HG03045 (cell line): ENCODE data around the gene PIK3CA.
"Not testable (repeated sequence)": the region's sequence is repeated elsewhere in the genome, so short reads cannot be mapped to it uniquely, and the experiment has no call there.

ENCODE experiments used
- ATAC-seq: cut with Tn5 transposase; IDR thresholded peaks from one replicate; pipeline ENCODE4 v1.9.1; 2021; ENCODE audit warnings: mild to moderate bottlenecking, moderate library complexity; ENCODE audit not compliant: unreplicated experiment

PIK3CA gene

DNA sequence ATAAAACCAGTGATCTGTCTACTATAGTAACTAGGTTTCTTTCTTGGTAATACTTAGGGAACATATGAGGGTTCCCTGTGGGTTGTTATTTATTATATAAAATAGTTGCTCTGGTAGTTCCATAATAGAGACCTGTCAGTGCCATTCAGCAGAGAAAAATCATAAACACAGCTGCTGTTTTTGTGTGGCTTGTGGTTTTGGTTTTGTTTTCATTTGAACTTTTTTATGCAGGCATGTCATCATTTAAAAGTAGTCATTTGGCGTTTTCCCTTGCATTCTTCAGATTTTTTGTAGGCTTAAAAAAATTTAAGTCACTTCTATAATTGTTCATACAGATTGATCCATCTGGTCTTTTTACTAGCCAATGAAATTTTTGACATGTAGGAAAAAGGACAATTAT is 47.9 kb downstream of the PIK3CA start:
- peak; percentile 92 for ATAC-seq

DNA sequence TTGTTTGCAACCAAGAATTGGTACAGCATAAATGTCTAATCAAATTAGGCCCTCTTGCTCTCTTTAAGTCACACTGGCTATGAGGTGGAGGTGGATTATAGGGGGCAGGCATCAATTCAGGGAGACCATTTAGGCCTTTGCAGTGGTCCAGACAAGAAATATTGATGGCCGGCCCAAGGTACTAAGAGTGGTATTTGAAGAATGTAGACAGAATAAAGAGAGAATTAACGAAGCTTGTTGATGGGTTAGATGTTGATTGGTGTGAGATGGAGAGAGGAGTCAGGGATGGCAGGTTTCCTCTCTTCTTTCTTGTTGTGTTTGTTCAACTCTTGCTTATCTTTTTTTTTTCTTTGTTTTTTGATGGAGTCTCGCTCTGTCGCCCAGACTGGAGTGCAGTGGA is 48.5 kb downstream of the PIK3CA start:
- ATAC-seq, result no peak

DNA sequence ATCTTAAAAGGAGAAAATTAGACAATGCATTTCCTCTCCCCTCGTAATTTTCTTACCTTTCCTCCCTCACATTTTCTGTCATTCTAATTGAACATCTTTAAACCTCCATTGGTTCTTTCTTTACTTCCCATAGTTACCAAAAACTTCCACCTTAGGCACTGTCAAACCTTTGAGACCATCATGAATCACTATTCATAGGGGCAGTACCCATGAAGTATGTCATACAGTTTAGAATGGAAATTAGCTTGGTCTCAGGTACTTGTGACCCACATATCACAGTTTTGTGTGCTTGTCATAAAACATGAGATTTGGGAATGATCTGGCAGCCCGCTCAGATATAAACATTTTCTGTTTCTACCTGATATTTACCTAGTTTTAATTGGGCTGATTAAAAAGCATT is 52.6 kb downstream of the PIK3CA start:
- ATAC-seq, result no peak

DNA sequence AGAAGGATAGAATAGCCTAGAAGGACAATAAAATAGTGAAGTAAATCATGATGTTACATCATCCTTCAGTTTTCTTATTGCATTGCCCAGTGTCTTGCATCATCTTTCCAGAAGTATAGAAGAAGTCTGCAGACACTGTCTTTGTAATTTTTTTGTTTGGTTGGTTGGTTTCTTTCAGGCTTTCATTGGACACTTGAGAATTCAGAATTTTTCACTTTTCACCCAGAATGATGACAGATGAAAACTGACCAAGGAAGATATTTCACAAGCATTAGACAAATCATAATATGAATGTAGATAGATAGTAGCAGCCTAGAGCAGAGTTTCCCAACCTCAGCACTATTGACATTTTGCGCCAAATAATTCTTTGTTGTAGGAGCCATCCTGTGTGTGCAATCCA is 67.4 kb downstream of the PIK3CA start:
- ATAC-seq, result not testable (repeated sequence)

DNA sequence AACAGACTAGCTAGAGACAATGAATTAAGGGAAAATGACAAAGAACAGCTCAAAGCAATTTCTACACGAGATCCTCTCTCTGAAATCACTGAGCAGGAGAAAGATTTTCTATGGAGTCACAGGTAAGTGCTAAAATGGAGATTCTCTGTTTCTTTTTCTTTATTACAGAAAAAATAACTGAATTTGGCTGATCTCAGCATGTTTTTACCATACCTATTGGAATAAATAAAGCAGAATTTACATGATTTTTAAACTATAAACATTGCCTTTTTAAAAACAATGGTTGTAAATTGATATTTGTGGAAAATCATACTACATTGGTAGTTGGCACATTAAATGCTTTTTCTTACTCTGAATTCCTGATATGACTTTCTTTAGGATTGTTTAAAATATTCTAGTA is 70.1 kb downstream of the PIK3CA start:
- not testable (repeated sequence) for ATAC-seq

DNA sequence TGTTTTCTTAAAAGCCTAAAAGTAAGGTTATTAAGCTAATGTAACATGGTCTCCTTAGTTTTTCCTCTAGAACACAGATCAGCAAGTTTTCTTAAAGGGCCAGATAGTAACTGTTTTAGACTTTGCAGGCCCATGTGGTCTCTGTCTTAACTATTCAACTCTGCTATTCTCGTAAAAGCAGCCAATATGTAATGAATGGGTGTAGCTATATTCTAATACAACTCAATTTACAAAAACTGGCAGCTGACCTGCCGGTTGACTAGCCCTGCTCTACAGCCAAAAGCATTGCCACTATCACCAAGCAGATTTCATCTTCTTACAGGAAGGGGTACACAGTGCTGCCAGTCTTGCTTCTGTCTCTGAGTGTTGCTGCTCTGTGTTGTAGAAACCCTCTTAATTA is 75.4 kb downstream of the PIK3CA start:
- no peak for ATAC-seq

DNA sequence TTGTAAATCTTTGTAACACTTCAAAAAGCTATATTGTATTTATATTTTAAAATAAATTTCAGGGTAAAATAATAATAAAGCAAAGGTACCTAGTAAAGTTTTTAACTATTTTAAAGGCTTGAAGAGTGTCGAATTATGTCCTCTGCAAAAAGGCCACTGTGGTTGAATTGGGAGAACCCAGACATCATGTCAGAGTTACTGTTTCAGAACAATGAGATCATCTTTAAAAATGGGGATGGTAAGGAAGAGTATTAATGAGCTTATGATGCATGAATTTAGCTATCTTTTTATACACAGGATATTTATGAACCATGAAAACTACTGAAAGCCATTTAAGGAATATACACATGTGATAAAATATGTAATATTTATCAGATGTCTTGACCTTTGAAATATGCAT is 76.4 kb downstream of the PIK3CA start:
- no peak for ATAC-seq

DNA sequence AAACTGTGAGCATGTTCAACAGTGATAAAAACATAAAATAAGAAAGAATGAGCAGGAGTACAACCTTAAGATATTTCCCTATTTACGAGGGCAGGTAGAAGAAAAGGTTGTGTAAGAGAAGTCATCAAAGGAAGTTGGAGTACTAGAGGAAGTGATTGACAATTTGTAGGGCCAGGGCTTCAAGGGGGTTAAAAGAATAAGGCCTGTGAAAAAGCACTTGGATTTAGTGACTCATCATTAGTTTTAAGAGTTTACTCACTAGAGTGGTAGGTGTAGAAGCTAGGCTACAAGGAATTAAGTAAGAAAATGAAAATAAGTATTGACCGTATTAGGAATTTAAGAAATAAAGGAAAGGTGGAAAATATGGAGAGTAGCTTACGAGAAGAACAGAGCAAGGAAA is 79.2 kb downstream of the PIK3CA start:
- no peak for ATAC-seq

DNA sequence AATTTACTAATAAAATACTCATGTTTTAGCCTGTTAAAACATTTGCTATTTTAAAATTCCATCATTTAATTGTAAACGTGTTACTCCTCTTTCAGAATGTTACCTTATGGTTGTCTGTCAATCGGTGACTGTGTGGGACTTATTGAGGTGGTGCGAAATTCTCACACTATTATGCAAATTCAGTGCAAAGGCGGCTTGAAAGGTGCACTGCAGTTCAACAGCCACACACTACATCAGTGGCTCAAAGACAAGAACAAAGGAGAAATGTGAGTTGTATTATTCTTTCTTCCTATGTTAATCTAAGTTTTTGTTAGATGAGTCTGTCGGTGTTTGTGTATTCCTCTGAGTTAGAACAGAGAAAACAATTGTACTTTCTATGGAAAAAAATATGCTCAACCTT is 81.0 kb downstream of the PIK3CA start:
- ATAC-seq, result no peak

DNA sequence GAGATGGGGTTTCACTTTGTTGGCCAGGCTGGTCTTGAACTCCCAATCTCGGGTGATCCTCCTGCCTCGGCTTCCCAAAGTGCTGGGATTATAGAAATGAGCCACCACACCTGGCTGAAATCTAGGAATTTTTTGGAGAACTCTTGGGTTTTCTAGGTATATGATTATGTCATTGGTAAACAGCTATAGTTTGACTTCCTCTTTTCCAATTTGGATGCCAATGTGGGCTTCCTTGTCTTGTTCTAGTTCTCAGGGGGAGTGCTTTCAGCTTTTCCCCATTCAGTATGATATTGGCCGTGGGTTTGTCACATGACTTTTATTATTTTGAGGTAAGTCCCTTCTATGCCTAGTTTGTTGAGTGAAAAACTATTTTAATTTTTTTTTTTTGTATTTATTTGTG is 84.9 kb downstream of the PIK3CA start:
- no peak for ATAC-seq

DNA sequence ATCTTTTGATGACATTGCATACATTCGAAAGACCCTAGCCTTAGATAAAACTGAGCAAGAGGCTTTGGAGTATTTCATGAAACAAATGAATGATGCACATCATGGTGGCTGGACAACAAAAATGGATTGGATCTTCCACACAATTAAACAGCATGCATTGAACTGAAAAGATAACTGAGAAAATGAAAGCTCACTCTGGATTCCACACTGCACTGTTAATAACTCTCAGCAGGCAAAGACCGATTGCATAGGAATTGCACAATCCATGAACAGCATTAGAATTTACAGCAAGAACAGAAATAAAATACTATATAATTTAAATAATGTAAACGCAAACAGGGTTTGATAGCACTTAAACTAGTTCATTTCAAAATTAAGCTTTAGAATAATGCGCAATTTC is 86.0 kb downstream of the PIK3CA start:
- ATAC-seq, result no peak

DNA sequence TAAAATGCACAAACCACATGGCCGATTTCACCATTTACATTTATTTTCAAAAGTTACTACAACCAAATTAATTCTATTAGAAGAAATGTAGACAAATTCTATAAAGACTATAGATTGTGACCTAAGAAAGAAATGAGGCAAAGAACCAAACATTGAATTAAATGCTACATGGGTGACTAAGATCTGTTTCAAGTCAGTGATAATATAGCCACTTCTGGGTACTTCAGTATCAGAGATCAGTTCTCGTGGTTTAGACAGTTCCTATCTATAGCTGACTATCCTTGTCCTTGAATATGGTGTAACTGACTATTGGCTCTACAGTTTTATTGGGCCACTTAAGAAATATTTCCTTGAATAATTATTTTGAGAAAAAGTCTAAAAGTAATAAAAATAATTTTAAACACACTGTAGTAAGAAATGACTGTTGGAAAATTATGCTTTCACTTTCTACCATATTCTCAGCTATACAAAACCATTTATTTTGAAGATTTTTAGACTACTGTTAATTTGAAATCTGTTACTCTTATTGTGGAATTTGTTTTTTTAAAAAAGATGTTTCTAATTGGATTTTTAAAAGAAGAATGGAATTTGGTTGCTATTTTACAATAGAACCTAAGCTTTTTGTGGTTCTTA is 88.6 kb downstream of the PIK3CA start:
- ATAC-seq, result peak; percentile 70

DNA sequence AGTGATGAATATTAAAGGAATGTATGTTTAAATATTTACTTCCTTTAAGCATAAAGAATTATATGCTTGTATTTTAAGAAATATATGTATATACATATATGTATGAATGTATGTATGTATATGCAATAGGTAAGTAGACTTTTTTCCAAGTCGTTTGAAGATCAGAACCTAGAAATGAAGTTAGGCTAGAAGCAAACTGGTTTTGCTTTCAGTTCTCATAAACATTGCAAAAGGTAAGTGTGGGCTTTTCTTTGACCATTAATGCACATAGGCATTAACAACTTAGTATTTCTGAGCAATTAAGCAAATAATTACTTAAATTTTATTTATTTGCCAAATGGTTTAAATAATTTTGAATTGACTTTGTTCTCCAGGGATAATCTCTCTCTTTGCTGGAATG is 92.1 kb downstream of the PIK3CA start:
- not testable (repeated sequence) for ATAC-seq

DNA sequence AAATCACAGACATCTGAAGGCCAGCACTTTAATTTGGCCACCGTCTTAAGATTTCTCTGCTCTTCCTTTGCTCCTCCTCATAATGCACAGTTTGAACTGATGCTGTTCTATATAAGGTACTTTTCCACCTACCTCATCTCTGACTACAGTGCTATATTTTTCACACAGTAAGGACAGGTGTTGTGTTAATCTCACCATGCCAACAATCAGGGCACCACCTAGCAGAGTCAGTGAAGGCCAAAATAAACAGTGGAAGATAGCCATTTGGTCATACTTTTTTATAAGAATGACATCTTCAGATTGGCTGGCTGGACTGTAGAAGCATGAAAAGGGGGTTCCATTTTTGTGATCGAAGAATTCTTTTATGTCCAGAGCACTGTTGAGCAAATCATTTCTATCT is 94.7 kb downstream of the PIK3CA start:
- ATAC-seq, result not testable (repeated sequence)

DNA sequence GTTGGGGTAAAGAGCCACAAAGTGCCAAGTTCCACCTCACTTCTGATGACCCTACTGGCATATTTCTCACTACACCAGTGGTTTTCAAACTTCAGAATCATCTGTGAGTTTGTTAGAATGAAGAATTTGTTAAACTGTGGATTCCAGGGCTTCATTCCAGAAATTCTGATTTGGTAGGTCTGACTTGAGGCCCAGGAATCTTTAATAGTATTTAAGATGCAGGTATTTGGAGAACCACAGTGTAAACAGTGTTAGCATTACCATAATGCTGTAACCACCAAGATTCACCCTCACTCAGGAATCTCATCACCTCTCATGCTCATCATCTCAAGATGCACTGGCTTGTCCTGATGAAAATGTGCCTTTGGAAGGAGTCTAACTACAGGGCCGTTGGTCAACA is 96.7 kb downstream of the PIK3CA start:
- no peak for ATAC-seq

DNA sequence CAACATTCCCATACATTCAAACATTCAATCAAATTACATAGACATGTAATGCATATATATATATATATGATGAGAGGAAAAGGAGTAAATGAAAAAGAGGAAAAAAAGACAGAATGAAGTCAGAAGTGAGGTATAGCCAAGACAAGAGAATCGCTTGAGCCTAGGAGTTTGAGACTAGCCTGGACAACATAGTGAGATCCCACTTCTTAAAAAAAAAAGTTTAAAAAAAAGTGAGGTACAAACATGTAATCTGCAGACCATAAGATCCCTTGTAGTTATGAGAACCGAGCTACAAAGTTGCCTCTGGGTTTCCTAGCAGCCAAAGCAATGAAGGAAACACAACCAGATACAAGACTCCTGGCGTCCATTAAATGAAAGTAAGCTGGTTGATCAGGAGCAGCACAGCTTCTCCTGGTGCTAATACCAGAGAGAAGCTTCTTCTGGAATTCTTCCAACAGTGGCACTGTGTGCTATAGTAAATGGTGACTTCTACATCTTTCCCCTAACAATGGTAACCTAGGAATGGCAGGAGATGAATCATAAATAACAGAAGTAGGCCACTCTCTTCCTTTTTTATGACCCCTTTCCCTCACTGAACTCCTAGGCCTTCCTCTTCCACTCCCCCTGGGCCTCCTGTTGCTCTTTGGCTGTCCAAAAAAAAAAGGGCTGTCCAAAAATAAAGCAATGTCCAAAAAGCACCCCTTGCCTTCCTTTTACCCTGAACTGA is 99.3 kb downstream of the PIK3CA start:
- ATAC-seq, result no peak

DNA sequence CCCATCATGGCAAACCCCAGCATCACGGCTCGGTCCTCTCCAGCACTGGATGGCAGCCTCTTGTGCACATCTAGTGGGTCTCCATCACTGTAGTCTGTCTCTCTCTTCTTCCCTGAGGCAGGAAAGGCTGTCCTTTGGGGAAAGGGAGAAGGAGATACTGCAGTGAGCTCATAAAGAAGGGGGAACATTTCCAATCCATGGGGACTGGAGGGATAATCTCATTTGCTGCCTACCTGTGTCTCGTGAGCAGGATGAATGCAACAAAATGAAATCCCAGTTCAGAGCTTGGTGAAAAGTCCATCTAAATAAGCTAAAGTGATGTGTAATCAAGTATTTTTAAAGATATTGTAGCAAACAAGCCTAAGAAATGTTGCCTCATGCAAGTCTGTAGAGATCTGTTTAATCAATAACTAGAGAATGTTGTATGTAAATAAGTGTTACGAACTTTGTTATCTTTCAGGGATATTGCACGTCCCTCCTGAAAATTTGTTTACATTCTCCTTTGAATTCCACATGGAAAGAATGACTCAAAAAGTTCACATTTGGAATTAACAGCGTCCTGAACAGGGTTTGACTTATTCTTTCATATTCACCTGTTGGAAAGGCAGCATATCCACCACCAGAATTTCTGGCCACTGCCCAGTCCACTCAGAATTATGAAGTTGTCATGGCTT is 102.8 kb downstream of the PIK3CA start, which contains the start of gene KCNMB3:
KCNMB3 (minus strand) TSS at position 312 of the 674 bp plus-strand sequence; CDS start at position 188, 124 bp downstream.
- no peak for ATAC-seq

DNA sequence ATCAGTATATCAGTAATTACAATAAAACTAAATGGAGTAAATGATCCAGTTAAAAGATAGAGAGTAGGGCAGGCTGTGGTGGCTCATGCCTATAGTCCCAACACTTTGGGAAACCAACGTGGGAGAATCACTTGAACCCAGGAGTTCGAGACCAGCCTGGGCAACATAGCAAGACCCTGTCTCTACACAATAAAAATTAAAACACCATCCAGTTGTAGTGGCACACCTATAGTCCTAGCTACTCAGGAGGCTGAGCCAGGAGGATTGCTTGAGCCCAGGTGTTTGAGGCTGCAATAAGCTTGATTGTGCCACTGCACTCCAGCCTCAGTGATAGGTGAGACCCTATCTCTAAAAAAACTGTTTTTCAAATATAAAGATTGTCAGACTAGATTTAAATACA is 108.7 kb downstream of the PIK3CA start:
- no peak for ATAC-seq

DNA sequence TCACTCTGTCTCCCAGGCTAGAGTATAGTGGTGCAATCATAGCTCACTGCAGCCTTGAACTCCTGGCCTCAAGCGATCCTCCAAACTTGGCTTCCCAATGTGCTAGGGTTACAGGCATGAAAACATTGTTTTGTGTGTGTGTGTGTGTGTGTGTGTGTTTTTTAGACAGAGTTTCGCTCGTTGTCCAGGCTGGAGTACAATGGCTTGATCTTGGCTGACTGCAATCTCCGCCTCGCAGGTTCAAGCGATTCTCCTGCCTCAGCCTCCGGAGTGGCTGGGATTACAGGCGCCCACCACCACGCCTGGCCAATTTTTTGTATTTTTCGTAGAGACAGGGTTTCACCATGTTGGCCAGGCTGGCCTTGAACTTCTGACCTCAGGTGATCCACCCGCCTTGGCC is 109.6 kb downstream of the PIK3CA start:
- not testable (repeated sequence) for ATAC-seq

DNA sequence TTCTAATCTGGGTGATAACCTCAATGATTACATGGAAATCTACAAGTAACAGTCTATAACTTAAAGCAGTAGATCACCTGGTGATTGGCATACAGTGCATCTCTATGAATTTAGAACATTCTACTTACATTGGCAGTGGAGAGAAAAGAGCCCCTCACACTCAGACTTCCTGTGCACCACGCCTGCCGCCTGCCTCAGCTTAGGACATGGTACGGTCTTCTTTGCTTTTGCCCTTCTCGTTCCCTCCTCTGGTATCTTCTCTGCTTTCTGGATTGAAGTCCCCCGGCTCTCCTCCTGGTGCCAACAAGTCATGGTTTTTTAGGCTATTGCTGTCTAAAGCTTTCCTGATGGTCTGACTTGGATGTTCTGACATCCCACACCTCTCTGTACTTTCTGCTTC is 110.7 kb downstream of the PIK3CA start:
- ATAC-seq, result no peak

DNA sequence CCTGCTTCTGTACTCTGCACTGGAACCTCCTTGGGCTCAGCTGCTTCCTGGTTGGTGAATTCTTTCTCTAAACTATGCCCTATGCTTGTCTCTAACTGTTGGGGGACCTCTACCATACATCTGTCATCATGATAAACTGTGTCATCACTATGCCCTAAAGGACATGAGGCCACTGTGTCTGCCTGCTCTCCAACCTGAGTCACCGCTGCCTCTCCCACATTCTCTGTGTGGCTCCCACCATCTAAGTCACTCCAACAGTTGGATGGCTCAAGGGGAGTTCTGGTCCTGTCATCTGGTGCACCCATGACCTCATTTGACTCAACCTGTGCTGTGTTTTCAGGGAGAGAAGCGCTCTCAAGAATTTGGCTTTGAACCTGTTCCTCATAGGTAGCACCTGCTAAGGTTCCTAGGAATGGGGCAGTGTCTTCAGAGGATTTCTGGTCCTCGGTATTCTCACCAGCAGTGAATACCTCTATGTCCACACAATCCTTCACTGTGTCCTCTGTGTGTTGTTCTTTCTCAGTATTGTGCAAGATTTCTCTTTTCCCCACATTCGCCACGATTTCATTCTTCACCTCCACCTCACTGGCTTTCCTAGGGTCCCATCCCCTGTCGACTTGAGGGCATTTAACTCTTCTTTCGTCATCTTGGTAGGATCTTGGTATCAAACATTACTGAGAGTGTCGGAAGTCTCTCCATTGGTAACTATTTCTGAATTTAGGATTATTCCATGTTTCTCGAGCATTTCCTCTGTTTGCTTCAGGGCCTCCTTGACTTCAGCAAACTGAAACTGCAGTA is 112.0 kb downstream of the PIK3CA start:
- not testable (repeated sequence) for ATAC-seq
